HG03565 (cell line): ENCODE measurements around the gene SEMA3G.

Experiments
- ATAC-seq: cut with Tn5 transposase; IDR thresholded peaks from one replicate; pipeline ENCODE4 v1.9.1; 2021; ENCODE audit warnings: mild to moderate bottlenecking, moderate library complexity; ENCODE audit not compliant: unreplicated experiment

SEMA3G gene

DNA sequence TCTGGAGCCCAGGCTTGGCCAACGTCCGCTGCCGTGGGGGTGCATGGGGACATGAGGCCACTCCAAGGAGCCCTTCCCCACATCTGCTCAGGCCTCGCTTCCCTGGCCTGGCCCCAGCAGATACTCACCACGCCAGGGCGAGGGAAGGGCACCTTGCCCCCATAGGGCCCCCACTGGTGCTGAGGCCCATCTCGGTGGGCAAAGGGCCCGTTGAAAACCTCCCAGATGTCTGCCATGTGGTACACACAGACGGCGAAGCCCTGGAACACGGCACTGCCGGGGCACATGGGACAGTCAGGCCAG is 4.7 kb downstream of the SEMA3G start:
- ATAC-seq: no peak

DNA sequence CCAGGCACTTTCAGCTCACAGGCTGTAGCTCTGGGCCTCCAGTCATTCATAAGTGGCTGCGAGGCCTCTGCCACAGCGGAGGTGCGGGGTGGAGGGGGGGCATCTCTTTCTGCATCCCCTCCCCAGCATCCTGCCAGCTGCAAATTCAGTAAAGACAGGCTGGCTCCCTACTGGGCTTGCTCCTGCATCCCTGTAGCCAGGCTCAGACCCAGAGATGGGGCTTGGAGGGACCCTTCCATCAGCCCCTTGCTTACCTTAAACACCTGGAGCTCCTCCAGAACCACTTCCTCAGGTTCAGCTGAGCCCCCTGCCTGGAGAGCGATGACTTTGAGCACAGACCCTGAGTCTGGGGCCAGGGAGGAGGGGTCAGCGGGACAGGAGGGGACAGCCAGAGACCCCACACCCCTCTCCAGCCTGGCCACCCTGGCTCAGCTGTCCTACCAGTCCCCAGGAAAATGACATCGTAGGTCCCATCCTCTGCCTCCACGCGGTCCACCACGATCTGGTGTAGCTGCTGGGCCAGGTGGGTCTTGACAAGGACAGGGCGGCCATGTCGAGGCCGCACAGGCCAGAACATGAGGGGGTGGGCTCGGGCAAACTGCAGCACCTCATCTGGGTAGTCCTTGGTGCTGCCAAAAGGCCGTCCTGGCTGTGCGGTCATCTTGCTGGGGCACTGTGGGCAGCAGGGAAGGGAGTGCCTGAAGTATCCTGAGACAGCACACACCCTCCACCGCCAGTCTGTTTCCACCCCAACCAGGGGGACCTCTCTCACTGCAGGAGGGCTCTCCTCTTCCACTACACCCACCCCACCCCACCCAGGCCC is 5.3 kb downstream of the SEMA3G start:
- ATAC-seq: no peak

DNA sequence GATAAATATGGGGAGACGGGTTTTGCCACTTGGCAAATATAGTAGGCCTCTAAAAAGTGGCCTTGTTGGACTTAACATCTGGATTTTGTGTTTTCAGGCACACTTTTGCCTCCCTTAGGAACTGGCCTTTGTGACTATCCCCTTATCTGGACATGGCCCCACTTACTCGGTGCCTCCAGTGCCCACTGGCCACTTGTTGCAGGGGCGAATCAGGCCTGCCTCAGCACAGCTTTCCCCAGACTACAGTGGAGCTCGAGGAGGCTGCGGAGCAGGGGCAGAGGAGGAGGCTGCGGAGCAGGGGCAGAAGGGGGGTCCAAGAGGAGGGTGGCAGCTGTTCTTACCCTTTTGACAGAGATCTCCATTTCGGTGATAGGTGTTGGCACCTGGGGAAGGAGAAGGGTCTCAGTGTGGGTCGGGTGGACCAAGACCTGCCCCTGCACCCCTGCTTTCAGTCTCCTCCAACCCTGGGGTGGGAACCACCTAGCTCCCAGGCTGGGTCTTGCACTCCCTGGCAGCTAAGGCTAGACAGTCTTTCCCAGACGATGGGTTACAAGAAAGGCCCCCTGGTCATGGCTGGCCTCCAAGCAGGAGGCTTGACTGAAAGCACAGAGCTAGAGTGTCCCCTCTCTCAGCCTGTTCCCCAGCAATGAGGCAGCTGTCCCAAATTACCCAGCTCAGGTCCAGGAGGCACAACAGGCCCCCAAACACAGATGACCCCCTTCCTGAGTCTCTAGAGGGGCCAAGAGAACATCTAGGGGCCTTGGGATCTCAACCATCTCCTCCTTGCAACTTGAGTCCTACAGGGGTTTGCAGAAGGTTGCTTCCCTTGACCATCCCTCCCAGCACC is 6.1 kb downstream of the SEMA3G start:
- no peak for ATAC-seq

DNA sequence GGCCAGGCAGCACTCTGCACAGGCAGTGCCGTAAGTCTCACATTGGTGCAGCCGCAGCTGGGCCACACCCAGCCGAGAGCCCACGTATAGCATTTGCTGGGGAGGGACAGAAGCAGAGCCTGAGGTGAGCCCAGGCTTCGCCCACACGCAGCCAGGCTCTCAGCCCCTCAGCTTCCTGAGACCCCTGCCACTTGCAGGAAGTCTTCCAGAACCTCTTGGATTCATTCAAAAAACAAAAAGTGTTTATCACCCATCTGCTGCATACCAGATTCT is 6.9 kb downstream of the SEMA3G start:
- no peak for ATAC-seq

DNA sequence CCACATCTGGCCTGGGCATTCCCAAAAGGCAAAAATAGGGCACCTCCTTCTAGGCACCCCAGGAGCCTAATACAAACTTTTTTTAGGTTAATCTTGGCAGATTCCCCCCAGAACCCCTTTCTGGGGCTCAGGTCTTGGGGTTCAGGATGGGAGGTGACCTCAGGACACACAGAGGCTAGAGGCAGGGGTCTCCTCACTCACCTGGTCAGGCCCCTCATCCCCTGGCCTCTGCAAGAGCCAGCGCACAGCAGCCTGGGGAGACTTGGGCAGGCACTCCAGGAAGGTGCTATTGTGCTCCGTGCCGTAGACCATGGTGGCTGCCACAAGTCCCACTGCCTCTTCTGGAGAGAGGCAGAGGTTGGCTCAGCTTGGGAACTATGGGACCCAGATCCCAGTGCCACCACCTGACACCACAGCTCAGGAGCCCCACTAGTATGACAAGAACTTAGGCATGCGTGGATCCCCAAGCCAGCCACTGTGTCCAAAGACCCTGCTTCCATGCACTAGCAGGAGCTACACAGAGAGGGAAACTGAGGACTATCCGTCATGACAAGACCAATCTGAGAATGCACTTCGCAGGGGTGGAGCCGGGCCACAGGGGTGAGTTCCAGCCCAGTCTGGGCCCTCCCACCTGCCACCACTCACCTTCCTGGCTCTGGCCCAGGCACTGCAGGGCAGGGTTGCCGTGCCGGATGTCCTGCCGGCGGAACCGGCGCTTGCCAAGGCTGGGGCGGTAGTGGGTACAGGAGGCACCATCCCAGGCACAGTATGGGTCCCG is 7.4 kb downstream of the SEMA3G start:
- no peak for ATAC-seq

DNA sequence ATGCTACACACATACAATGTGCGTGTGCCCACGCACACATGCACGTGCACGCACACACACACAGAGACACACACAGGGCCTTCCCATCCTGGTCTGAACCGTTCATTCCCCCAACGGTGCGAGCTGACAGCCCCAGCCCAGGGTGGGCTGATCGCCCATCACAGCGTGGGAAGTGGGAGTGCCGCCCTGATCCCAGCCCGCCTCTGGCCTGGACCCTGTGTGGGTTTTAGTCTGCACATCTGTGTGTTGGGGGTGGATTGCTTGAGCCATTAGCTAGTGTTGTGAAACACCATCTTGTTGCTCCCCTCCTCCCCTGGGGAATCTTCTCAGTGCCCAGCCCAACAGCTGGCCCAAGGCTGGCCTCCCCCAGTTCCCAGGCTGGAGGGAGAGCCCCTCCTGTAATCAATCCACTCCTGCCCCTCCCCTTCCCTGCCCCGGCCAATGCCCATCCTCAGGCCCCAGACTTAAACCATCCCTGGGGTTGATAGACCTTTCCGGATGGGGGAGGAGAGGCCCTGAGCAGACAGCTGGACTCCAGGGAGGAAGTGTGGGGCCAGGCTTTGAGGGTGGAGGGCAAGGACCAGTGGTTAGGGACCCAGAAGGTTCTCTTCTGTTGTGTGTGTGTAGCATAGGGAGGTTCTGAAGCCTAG is 8.3 kb downstream of the SEMA3G start:
- ATAC-seq: no peak

DNA sequence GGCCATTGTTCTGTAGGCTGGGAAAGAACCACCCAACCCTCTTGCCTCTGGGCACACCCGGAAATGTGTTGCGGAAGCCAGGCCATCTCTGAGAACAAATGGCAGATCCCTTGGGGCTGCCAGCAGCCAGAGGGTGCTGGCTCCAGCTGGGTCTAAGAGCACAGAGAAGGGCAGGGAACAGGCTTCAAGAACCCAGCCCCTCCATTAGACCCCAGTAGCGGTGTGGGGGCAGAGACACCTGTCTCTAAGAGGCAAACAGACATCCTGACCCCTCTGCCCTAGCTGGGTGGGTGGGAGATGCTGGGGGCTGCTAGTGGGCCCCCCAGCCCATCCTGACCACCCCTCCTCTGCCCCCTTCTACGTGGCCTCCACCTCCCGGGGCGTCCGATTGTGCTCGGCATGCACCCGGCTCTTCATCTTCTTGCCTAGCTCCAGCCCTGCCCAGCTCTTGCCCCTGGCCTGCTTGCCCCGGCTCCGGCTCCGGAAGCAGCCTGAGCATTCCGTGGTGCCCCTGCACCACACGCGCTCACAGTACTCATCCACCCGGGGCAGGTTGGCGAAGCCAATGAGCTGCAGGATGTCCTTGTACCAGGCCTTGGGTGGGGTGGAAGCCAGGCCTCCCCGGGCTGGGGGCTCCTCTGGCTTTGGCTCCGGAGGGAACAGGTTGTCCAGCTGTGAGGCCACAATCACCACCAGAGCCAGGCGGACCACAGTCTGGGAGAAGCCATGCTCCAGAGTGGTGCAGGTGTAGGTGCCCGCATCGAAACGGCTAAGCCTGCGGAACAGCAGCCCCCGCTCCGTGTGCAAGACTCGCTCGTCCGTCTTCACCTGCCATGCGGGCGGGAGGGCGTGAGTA is 9.4 kb downstream of the SEMA3G start:
- no peak for ATAC-seq

DNA sequence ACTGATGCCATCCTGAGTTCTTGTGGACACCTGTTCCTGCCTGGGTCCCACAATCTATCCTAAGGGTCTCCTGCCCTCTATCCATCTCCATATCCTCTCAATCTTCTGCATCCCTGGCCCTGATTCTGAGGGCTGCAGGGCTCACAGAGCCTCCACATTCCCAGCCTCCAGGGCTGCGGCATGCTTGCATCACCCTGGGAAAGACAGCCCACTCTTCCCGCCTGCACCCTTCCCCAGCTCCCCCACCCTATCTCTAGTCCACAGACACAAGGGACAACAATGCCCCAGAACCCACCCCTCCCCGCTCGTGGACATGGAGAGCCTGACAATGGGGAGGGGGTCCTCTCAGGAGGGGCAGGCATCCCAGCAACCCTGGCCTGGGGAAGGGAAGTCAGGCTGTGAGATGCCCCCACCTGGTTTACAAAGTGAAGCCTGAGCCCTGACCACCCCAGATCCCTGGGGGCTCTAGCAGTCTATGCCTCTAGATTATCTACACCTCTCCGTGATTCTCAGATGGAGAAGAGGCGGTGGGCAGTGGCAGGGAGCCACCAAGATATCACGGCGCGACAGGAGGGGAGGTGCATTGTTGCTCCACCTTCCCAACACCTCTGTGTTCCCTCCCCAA is 10.3 kb downstream of the SEMA3G start:
- no peak for ATAC-seq

DNA sequence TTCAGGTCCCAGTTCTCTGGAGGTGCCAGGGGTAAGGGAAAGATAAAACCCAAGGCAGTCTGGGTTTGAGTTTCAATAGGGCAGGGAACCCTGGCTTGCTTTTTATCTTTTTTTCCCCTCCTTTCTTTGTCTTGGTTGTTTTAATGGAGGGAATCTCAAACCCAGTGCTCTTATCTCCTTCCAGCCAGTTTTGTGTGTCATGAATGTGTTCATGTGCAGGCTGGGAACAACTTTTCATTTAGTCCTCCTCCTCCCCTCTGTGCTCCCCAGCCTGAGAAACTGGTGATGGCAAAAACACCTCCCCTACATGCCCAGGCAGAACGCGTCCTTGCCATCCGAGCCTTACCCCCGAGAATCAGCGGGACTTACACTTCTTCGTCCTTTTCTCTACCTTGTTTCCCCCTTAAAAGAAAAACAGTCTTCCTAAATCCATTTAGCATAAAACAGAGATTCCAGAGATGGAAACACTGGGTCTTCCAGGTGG is 10.9 kb downstream of the SEMA3G start:
- no peak for ATAC-seq

DNA sequence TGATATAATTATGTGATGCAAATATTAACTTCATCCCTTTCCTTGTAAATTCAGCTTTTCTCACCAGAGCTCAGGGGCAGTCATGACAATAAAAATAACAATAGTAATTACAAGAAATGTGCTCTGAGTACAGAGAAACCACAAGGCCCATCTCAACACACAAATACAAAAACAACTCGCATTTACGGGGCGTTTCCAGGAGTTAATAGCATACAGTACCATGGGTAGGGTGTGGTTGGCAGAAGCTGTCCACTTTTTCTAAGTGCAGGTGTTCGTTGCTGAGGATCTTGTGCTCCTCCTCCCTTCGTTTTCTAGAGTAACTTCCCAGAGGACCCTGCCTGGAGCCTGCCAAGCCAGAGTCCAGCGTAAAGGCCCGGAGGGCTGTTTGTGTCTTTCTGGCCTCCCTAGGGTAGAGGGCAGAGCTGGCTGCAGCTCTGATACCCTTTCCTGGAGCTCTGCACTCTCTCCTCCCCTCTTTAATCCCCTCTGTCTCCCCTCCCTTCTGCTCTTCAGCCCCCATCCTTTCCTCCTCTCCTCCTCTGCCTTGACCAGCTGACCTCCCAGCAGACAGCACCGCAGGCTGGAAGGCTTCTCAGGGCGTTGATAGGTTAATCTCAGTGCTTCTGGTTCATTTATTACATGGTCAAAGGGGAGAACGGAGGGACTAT is 11.4 kb downstream of the SEMA3G start:
- ATAC-seq: no peak

DNA sequence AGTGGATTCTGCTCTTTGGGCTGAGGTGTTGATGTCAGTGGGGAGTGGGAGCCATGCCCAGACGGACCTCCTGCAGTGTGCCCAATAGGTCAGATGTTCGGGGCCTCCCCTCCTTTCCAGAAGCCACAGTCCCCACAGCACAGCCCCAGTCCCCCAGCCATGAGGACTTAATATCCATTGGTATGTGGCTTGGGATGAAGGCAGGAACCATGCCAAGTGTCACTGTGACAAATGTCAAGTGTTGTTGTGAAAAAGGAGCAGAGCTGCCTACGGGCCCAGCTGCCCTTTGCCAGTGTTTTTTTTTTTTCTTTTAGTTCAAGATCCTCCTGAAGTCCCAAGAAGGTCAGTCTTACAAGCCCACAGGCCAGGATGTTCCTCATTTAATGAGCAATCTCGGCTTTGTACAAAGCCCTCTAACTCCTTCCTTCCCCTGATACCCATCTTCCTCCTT is 12.2 kb downstream of the SEMA3G start:
- no peak for ATAC-seq

DNA sequence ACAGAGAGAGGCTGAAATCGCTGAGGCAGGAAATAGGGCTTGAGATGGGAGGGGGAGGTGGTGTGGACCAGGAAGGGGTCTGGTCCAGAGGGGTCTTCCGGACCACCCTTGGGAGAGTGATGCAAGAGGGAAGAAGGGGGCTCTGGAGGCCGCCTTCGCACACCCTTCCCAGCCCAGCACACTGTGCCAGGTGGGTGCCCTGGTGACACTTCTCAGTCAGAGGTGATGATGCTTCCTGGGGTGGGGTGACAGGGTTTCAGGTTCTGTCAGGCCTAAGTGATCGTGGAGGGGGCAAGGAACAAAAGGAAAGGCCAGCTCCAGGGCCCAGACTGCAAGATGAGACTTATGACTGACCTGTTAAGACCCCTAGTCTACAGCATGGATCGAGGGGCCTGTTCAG is 12.7 kb downstream of the SEMA3G start:
- ATAC-seq: no peak

DNA sequence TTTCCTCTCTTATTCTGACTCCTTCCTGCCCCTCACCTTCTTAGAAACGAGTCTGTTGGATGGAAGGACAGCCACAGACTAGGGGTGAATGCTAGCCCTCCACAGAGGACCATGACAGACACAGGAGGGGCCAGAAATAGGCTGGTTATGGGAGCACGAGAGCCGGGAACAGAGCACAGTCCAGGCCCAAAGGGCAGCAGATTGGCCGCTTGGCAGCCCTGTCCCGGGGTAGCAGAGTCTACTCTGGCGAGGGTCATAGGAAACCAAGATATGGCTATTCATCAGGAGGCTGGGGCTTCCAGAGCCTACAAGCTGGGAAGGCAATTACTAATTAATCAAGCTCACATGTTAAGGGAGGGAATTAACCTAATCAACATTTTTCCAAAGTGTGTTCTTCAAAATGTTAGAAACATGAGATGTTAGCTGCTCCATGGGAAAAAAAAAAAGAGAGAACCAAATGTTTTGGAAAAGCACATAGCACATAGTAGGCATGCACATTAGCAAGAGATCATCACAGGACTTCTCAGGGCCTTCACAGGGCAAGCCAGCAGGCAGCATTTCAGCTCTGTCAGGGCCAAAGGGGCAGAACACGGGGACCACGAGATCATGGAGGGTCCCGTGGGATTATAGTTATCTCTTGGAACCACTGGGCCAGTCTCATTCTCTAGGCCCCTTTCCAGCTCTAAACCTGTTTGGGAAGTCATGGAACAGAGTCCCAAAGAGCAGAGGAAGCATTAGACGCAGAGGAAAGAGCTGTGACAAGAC is 13.3 kb downstream of the SEMA3G start:
- ATAC-seq: no peak

DNA sequence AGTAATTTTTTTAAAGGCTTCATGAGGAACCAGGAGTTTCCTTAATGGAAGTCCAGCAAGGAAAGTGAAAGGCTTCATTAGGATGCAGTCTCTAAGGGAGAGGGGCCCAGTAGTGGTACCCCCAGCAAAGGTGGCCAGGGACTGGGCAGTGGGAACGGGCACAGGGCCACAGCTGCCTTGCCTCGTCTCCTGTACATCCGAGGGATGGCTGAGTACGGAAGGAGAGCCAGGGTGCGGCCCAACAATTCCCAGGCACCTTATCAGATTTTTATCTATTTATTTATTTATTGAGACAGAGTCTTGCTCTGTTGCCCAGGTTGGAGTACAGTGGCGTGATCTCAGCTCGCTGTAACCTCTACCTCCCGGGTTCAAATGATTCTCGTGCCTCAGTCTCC is 14.5 kb downstream of the SEMA3G start:
- no peak for ATAC-seq

DNA sequence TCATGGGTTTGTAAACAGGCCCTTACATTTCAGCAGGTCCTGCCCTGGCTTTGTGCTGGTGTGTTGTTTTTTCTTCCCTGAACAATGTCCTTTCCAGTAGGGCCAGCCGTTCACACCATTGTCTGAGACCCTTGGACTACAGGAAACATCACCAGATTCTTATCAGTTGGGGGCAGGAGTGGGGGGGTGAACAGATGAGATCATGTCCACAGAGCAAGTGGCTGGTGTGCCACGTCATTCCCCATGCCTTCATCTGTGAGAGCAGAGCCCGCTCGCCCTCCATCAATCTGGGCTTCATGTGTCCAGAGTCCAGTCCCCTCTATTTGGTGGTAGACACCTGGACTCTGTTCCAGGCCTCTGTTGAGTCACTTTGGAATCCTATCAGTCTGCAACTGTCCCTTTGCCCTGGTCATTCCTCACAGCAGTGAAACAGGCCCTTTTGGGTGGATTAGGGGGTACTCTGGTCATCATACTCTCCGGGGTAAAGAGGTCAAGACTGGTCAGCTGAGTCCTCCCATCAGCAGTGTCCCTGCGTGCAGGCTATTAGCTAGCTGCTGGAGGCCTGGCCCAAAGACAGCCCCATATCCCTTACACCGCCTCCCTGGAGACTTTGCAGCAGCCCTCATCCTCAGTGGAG is 15.0 kb downstream of the SEMA3G start:
- no peak for ATAC-seq

DNA sequence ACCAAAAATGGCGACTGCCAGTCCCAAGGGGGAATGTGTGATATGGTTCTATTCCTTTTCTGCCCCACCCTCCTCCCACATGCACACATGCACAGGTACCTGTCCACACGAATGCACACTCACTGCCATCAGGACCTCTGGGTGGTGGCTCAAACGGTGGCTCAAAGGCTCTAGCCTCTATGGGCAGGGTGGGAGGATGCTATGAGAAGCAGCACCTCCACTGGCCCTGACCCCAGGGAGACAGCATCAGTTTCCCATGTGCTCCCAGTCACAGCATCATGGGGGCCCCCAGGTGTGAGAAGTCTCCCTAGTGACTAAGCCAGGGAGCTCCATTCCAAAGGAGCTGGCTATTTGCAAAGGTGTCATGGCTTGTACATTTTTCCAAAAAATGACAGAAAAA is 15.9 kb downstream of the SEMA3G start:
- no peak for ATAC-seq

DNA sequence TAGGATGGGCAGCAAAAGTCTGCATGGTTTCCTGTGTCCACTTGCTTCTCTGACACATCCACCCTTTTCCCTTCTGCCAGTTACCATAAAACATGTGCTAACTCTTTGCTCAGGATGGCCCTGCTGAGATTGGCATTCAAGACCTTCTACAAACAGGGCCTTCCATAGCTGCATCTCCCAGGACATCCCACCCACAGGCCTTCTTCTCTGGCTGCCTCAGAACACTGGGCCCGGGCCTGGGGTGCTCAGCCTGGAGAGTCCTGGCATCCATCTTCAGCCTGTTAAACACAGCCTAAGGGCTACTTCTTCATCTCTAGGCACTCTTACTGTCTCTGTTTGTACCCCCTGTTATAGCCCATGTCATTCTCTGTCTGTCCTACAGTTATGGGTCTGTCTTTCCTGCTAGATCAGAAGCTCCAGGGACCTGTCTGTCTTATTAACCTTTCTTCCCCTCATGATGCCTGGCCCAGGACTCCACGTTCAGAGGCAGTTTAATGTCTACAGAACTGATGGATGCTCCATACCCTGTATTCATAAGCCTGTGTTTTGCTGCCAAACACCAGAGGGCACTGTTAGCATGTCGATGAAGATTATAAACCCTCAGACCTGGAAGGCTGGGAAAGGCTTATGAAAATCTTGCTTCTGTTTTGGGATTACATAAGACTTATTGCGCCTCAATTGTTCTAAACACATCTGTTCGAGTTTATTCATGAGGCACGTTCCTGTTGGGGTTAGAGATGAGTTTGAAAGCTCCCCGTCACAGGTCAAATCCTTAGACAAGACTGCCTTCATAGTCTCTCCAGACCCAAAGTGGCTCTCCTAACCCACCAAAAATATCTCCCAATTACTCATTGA is 16.5 kb downstream of the SEMA3G start:
- ATAC-seq: no peak
